HEK293 (cell line): ENCODE data around the gene CADPS.

Source experiments
- MYNN ChIP-seq: fragments of 450-650 bp; formaldehyde crosslinking; IDR thresholded peaks from 2 replicates; pipeline ENCODE4 v1.5.1; 2016; ENCODE audit warnings: missing biosample characterization, missing genetic modification characterization, borderline replicate concordance
- YY1 ChIP-seq: fragments of 450-650 bp; formaldehyde crosslinking; IDR thresholded peaks from 2 replicates; pipeline ENCODE4 v1.5.1; 2018; ENCODE audit warnings: missing biosample characterization, missing genetic modification characterization
- ZNF174 ChIP-seq: fragments of 450-650 bp; formaldehyde crosslinking; IDR thresholded peaks from 2 replicates; pipeline ENCODE4 v1.5.0; 2017; ENCODE audit warnings: missing biosample characterization, mild to moderate bottlenecking, missing genetic modification characterization
- ZNF274 ChIP-seq, 2 experiments: fragments of 200-500 bp in 1 of 2; fragments of 450-650 bp in 1 of 2; sonication (Bioruptor generic) in 1 of 2; formaldehyde crosslinking in 1 of 2; IDR thresholded peaks; 2 replicates each; pipeline versions ENCODE4 v1.5.1 to v1.6.1; 2014 to 2016; ENCODE audit warnings: borderline replicate concordance in 1 of 2, inconsistent platforms in 1 of 2, low read length in 1 of 2, missing biosample characterization in 1 of 2, missing genetic modification characterization in 1 of 2
- ZNF404 ChIP-seq: fragments of 450-650 bp; formaldehyde crosslinking; IDR thresholded peaks from 2 replicates; pipeline ENCODE4 v1.5.1; 2017; ENCODE audit warnings: missing biosample characterization, missing genetic modification characterization
- ZNF621 ChIP-seq: fragments of 450-650 bp; formaldehyde crosslinking; IDR thresholded peaks from 2 replicates; pipeline ENCODE4 v1.5.1; 2017; ENCODE audit warnings: missing biosample characterization, missing genetic modification characterization
- TF ChIP-seq, protein P1 (sequence below): sonication (generic); formaldehyde crosslinking; IDR thresholded peaks from 2 replicates; pipeline ENCODE4 v1.8.1; 2022; ENCODE audit warnings: mild to moderate bottlenecking, moderate library complexity, missing genetic modification reagents
- TF ChIP-seq, protein P2 (sequence below): fragments of 450-650 bp; formaldehyde crosslinking; IDR thresholded peaks from 2 replicates; pipeline ENCODE4 v1.5.1; 2016; ENCODE audit warnings: missing biosample characterization, missing genetic modification characterization
- TF ChIP-seq, protein P3 (sequence below): fragments of 450-650 bp; formaldehyde crosslinking; IDR thresholded peaks from 2 replicates; pipeline ENCODE4 v1.5.0; 2017; ENCODE audit warnings: missing biosample characterization, missing genetic modification characterization, borderline replicate concordance

DNA sequence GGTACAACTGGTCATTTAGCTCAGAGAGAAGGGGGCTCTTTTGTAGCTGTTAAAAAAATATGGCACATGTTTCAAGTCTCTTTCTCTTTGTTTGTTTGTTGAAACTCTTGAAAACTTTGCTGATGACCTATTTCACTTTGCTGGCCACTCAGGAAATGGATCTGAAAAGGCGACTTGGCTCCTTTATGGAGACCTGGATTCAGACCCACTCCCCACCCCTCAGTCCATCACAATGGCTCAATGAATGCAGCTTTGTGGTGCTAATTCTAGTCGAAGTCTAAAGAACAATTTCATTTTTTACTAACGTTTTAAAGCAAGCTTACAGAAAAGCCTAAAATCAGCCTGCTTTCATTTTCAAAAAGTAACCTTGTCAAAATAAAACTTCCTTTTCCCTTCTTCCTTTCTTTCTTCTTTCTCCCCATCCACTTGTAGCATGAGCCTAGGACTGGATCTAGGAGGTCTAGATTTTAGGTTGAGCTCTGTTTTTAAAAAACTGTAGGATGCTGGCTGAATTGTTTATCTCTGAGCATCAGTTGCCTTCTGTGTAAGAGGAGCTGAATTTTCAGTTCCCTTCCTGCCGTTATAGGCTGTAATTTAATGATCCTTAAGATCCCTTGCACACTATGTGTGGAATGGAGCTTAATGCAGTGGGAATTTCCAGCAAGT is 336.4 kb downstream of the CADPS start:
- TF ChIP-seq ZNF404 (tag by site-specific recombination) = no peak
- no peak for TF ChIP-seq MYNN (tag by site-specific recombination)
- TF ChIP-seq, protein P1, sequence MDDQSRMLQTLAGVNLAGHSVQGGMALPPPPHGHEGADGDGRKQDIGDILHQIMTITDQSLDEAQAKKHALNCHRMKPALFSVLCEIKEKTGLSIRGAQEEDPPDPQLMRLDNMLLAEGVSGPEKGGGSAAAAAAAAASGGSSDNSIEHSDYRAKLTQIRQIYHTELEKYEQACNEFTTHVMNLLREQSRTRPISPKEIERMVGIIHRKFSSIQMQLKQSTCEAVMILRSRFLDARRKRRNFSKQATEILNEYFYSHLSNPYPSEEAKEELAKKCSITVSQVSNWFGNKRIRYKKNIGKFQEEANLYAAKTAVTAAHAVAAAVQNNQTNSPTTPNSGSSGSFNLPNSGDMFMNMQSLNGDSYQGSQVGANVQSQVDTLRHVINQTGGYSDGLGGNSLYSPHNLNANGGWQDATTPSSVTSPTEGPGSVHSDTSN (CRISPR knock-in tag) = no peak
- TF ChIP-seq, protein P2, sequence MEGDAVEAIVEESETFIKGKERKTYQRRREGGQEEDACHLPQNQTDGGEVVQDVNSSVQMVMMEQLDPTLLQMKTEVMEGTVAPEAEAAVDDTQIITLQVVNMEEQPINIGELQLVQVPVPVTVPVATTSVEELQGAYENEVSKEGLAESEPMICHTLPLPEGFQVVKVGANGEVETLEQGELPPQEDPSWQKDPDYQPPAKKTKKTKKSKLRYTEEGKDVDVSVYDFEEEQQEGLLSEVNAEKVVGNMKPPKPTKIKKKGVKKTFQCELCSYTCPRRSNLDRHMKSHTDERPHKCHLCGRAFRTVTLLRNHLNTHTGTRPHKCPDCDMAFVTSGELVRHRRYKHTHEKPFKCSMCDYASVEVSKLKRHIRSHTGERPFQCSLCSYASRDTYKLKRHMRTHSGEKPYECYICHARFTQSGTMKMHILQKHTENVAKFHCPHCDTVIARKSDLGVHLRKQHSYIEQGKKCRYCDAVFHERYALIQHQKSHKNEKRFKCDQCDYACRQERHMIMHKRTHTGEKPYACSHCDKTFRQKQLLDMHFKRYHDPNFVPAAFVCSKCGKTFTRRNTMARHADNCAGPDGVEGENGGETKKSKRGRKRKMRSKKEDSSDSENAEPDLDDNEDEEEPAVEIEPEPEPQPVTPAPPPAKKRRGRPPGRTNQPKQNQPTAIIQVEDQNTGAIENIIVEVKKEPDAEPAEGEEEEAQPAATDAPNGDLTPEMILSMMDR (tag by site-specific recombination) = no peak
- TF ChIP-seq, protein P3, sequence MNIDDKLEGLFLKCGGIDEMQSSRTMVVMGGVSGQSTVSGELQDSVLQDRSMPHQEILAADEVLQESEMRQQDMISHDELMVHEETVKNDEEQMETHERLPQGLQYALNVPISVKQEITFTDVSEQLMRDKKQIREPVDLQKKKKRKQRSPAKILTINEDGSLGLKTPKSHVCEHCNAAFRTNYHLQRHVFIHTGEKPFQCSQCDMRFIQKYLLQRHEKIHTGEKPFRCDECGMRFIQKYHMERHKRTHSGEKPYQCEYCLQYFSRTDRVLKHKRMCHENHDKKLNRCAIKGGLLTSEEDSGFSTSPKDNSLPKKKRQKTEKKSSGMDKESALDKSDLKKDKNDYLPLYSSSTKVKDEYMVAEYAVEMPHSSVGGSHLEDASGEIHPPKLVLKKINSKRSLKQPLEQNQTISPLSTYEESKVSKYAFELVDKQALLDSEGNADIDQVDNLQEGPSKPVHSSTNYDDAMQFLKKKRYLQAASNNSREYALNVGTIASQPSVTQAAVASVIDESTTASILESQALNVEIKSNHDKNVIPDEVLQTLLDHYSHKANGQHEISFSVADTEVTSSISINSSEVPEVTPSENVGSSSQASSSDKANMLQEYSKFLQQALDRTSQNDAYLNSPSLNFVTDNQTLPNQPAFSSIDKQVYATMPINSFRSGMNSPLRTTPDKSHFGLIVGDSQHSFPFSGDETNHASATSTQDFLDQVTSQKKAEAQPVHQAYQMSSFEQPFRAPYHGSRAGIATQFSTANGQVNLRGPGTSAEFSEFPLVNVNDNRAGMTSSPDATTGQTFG = no peak
- TF ChIP-seq ZNF174 = no peak
- no peak for TF ChIP-seq YY1
- no peak for TF ChIP-seq ZNF274 (IDR thresholded peaks at IDR 0.05; ENCODE audit: low read length)
- no peak for TF ChIP-seq ZNF274 (tag by site-specific recombination; IDR thresholded peaks at IDR 0.05; ENCODE audit: borderline replicate concordance)
- no peak for TF ChIP-seq ZNF621 (tag by site-specific recombination)
